Fibroblast of skin of right quadriceps (primary cell): ENCODE results near the gene RNU11.
"Not testable (repeated sequence)": the region's sequence is repeated elsewhere in the genome, so short reads cannot be mapped to it uniquely, and the experiment has no call there.

Source experiments
- DNase-seq: peaks from one replicate; pipeline ENCODE4 v3.0.0-alpha.2; 2013

The RNU11 gene

GRCh38 chr1:28648474-28649198, at the start of gene RNU11:
Gene RNU11, plus strand, starts transcription at chr1:28648600.
- DNase-seq: peak; percentile 99

GRCh38 chr1:28601696-28602095, 46.7 kb upstream of the RNU11 start:
- peak; percentile 85 for DNase-seq

GRCh38 chr1:28602536-28603439, 45.6 kb upstream of the RNU11 start:
- peak; percentile 75 for DNase-seq

- no peak for DNase-seq
These were observed 44.0 kb upstream of the RNU11 start for GRCh38 chr1:28604411-28604810.

GRCh38 chr1:28604962-28605361, 43.4 kb upstream of the RNU11 start:
- DNase-seq: no peak

DNA sequence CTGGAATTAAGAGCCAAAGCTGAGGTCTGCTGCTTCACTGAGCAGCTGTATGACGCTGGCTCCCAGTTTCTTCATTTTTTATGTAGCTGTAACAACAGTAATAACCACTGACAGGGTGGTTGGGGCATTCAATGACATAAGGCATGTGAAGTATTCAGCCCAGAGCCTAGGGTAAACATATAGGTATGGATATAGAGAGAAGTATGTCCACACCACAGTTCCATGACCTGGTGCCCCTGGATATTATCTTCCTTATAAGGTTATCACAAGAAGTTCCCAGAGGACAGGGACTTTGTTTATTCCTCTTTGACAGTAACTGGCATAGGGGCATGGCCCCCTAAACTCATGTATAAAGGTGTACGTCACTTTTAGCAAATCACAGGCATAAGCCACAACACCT, 41.6 kb upstream of the RNU11 start:
- no peak for DNase-seq

DNA sequence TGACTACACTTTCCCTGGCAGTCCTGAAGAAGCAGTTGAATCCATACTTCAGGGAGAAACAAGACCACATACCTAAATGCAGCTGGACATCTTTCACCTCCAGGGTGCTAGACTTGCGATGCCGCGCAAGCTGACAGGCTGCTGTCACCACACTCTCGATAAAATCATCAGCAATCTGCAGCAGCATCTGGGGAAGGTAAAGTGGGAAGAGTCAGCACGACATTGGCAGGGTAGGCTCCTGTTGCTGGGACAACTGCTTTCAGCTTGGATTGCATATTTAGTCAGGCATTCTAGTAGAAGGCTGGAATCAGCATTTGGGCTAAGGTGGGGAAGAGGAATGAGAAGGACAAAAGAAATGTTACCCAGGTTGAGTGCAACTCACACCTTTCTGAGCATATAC, 35.2 kb upstream of the RNU11 start:
- DNase-seq: no peak

DNA sequence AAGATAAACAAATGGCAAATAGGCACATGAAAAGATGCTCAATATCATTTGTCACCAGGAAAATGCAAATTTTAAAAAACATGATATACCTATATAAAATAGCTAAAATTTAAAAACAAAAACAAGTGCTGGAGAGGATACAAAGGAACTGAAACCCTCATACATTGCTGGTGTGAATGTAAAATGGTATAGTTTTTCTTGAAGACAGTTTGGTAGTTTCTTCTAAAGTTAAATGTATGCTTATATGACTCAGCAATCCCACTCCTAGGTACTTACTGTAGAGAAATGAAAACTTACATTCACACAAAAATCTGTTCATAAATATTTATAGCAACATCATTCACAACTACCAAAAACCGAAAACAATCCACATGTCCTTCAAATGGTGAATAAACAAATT, 16.7 kb upstream of the RNU11 start:
- no peak for DNase-seq

DNA sequence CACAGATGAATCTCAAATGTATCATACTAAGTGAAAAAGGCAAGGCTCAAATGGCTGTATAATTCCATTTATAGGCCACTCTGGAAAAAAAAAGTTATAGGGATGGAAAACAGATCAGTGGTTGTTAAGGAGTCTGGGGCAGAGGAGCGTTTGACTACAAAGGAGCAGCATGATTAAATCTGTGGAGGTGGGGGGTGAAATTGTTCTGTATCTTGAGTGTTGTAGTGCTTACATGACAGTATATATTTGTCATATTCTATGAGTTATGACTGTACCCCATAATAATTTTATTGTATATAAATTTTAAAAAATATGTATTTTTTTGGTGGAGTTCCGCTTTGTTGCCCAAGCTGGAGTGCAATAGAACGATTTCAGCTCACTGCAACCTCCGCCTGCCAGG, 15.8 kb upstream of the RNU11 start:
- no peak for DNase-seq

DNA sequence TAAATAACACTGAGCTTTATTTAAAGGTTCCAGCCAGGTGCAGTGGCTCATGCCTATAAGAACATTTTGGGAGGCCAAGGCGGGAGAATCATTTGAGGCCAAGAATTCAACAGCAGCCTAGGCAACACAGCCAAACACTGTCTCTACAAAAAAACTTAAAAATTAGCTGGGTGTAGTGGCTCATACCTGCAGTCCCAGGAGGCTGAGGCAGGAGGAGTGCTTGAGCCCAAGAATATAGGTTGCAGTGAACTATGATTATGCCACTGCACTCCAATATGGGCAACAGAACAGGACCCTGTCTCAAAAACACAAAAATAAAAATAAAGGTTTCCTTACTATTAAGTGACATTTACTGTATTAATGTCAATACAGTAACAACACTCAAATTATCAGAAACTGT, 7.6 kb upstream of the RNU11 start:
- DNase-seq: peak; percentile 11

GRCh38 chr1:28642056-28642846, 6.1 kb upstream of the RNU11 start:
- DNase-seq: no peak

- peak; percentile 96 for DNase-seq
These were observed 5.4 kb upstream of the RNU11 start, which contains the start of gene TAF12 for GRCh38 chr1:28642847-28643635. Gene TAF12, minus strand, starts transcription at chr1:28643067. Its CDS starts 20,986 bp downstream, at chr1:28622081.

- no peak for DNase-seq
These were observed 3.9 kb upstream of the RNU11 start for GRCh38 chr1:28644494-28644893.

GRCh38 chr1:28645406-28645805, 3.0 kb upstream of the RNU11 start:
- not testable (repeated sequence) for DNase-seq

DNA sequence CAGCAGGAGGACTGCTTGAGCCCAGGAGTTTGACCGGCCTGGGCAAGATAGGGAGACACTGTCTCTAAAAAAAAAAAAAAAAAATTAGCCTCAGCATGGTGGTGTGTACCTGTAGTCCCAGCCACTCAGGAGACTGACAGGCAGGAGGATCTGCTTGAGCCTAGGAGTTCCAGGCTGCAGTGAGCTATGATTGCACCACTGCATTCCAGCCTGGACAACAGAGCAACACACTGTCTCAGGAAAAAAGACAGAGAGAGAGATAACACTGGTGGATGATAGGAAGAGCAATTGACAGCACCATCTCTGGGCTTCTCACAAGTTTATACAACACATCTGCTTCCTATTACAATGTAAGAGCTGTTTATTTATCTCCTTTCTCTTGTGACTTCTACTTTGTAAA, 2.4 kb upstream of the RNU11 start:
- peak; percentile 41 for DNase-seq

GRCh38 chr1:28648008-28648473, 359 bp upstream of the RNU11 start:
- peak; percentile 93 for DNase-seq

- DNase-seq: not testable (repeated sequence)
These were observed 4.7 kb downstream of the RNU11 start for GRCh38 chr1:28653063-28653462.

GRCh38 chr1:28653870-28654269, 5.5 kb downstream of the RNU11 start:
- not testable (repeated sequence) for DNase-seq

- not testable (repeated sequence) for DNase-seq
These were observed 7.3 kb downstream of the RNU11 start for GRCh38 chr1:28655448-28656311.

DNA sequence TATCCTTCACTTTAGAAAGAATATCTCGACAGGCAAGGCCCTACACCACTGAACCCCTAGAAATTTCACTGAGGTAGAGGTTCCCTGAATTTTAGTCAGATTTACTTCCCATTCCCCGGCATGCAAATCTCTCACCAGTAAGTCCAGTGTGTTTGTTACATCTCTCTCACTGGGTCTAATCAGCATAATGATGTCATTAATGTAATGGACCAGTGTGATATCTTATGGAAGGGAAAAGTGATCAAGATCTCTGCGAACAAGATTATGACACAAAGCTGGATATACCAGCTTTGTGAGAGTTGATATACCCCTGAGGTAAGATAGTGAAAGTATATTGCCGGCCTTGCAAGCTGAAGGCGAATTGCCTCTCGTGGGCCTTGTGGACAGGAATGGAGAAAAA, 7.9 kb downstream of the RNU11 start:
- DNase-seq: no peak

DNA sequence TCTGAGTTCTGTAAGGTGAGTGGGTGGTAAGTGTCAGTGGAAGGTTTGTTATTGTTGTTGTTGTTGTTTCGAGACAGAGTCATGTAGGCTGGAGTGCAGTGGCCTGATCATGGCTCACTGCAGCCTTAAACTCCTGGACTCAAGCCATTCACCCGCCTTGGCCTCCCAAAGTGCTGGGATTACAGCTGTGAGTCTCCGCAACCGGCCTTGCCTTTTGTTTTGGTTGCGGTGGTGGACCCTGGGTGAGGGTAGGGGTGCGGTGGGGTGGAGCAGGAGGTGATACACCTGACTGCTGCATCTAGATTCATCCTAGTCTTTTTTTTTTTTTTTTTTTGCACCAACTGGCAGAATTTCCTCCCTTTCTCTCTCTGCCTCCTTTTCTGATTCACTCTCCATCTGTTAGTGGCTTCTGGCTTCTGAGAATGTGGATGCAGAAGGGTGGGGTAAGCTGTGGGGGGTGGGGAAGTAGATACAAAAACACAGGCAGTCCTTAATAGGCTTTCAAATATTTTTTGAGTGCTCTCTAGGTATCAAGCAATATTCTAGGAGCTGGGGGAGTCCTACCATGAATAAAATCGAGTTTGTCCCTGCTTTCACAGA, 15.6 kb downstream of the RNU11 start:
- no peak for DNase-seq
